ENCODE measurements around the gene BUD13. TPM values are rescaled to one million over a fixed set of nuclear protein-coding genes. Genes with fewer than 3 reads are reported as not detected.

The BUD13 gene
- total and polyA plus RNA-seq, 2 of the 13 experiments (the other 11 are each of a cell fraction or from before 2014, with no cell fraction given), result 13.3 to 25.9 TPM

DNA sequence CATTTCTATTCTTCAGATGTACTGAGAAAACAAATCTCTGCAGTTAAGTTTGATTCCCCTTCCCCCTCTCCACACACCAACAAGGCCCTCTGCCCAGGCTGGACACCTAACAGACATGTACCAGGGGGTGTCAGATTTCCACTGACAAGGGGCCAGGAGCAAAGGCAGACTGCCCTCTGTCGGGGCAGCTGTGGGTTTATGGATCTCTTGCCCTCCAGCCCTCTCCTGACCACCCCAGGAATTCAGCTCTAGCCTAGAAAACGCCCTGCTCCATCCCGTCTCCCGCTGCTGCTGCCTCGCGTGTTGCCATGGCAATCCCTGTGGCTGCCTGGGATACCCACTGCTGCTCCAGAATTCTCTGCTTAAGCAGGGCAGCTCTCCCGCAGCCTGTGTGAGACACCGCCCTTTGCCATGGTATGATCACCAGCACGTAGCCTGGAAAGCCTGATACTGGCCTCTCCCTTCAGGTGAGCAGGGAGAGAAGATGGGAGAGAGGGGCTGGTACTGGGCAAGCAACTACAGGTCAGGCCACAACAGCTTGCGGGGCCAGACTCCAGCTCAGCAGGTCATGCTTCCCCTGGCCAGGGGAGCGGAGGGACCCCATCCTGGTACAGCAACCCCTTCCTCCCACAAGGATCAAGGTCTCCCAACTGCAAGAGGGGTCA is 41.6 kb downstream of the BUD13 start (continued):
- TF ChIP-seq, protein P1, sequence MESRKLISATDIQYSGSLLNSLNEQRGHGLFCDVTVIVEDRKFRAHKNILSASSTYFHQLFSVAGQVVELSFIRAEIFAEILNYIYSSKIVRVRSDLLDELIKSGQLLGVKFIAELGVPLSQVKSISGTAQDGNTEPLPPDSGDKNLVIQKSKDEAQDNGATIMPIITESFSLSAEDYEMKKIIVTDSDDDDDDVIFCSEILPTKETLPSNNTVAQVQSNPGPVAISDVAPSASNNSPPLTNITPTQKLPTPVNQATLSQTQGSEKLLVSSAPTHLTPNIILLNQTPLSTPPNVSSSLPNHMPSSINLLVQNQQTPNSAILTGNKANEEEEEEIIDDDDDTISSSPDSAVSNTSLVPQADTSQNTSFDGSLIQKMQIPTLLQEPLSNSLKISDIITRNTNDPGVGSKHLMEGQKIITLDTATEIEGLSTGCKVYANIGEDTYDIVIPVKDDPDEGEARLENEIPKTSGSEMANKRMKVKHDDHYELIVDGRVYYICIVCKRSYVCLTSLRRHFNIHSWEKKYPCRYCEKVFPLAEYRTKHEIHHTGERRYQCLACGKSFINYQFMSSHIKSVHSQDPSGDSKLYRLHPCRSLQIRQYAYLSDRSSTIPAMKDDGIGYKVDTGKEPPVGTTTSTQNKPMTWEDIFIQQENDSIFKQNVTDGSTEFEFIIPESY (CRISPR knock-in tag; IDR thresholded peaks at IDR 0.05), result no peak
- no peak for TF ChIP-seq YY1 (IDR thresholded peaks at IDR 0.05; ENCODE audit: insufficient read depth, insufficient replicate concordance, low read depth, low read length)
- TF ChIP-seq, protein P2, sequence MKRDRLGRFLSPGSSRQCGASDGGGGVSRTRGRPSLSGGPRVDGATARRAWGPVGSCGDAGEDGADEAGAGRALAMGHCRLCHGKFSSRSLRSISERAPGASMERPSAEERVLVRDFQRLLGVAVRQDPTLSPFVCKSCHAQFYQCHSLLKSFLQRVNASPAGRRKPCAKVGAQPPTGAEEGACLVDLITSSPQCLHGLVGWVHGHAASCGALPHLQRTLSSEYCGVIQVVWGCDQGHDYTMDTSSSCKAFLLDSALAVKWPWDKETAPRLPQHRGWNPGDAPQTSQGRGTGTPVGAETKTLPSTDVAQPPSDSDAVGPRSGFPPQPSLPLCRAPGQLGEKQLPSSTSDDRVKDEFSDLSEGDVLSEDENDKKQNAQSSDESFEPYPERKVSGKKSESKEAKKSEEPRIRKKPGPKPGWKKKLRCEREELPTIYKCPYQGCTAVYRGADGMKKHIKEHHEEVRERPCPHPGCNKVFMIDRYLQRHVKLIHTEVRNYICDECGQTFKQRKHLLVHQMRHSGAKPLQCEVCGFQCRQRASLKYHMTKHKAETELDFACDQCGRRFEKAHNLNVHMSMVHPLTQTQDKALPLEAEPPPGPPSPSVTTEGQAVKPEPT (CRISPR knock-in tag; IDR thresholded peaks at IDR 0.05; ENCODE audit: low read depth), result no peak
- TF ChIP-seq ZBTB26 (CRISPR knock-in tag; IDR thresholded peaks at IDR 0.05; ENCODE audit: borderline replicate concordance), result no peak
- no peak for TF ChIP-seq ZNF883 (CRISPR knock-in tag; IDR thresholded peaks at IDR 0.05; ENCODE audit: not compliant biosample characterization)
- TF ChIP-seq ZNF296 (CRISPR knock-in tag; conservative IDR thresholded peaks at IDR 0.05), result no peak
- TF ChIP-seq KDM5A (IDR thresholded peaks at IDR 0.05; ENCODE audit: borderline replicate concordance, low read length), result no peak
- TF ChIP-seq GLI4 (CRISPR knock-in tag; IDR thresholded peaks at IDR 0.05; ENCODE audit: borderline replicate concordance), result no peak
- TF ChIP-seq ZMYM4 (CRISPR knock-in tag; IDR thresholded peaks at IDR 0.05), result no peak
- TF ChIP-seq ZNF784 (CRISPR knock-in tag; IDR thresholded peaks at IDR 0.05; ENCODE audit: borderline replicate concordance), result no peak
- no peak for TF ChIP-seq DBP (CRISPR knock-in tag; IDR thresholded peaks at IDR 0.05; ENCODE audit: not compliant biosample characterization)
- TF ChIP-seq, protein P3, sequence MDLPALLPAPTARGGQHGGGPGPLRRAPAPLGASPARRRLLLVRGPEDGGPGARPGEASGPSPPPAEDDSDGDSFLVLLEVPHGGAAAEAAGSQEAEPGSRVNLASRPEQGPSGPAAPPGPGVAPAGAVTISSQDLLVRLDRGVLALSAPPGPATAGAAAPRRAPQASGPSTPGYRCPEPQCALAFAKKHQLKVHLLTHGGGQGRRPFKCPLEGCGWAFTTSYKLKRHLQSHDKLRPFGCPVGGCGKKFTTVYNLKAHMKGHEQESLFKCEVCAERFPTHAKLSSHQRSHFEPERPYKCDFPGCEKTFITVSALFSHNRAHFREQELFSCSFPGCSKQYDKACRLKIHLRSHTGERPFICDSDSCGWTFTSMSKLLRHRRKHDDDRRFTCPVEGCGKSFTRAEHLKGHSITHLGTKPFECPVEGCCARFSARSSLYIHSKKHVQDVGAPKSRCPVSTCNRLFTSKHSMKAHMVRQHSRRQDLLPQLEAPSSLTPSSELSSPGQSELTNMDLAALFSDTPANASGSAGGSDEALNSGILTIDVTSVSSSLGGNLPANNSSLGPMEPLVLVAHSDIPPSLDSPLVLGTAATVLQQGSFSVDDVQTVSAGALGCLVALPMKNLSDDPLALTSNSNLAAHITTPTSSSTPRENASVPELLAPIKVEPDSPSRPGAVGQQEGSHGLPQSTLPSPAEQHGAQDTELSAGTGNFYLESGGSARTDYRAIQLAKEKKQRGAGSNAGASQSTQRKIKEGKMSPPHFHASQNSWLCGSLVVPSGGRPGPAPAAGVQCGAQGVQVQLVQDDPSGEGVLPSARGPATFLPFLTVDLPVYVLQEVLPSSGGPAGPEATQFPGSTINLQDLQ (CRISPR knock-in tag; IDR thresholded peaks at IDR 0.05), result no peak
- no peak for TF ChIP-seq MEF2D (CRISPR knock-in tag; IDR thresholded peaks at IDR 0.05)
- no peak for TF ChIP-seq PCBP1 (IDR thresholded peaks at IDR 0.05; ENCODE audit: borderline replicate concordance, low read depth, low read length)
- TF ChIP-seq MXD4 (CRISPR knock-in tag; IDR thresholded peaks at IDR 0.05), result no peak
- peak; percentile 17; the same call in 1 of the 2 replicates for TF ChIP-seq CTCF (CRISPR knock-in tag; IDR thresholded peaks at IDR 0.05)

Data from HepG2 (cell line).